HepG2 (cell line): ENCODE results near the gene NAIF1. TPM values are rescaled to one million over a fixed set of nuclear protein-coding genes. Genes with fewer than 3 reads are reported as not detected.

Source experiments
- CREB1 ChIP-seq, 2 experiments: fragments of 450-650 bp in 1 of 2; IDR thresholded peaks; 2 replicates each; pipeline ENCODE4 v1.6.1; 2016 to 2017; ENCODE audit warnings: control low read depth in 1 of 2, mild to moderate bottlenecking in 1 of 2, missing compliant biosample characterization in 1 of 2, missing genetic modification characterization in 1 of 2
- FOXJ3 ChIP-seq: sonication (generic); formaldehyde crosslinking; IDR thresholded peaks from 2 replicates; pipeline ENCODE4 v1.4.0; 2020; ENCODE audit warnings: missing genetic modification reagents, mild to moderate bottlenecking, borderline replicate concordance
- HNRNPH1 ChIP-seq: fragments of 200-400 bp; formaldehyde crosslinking; optimal IDR thresholded peaks from 2 replicates; pipeline ENCODE3; 2017; ENCODE audit warnings: mild to moderate bottlenecking, low read depth, low read length
- MYC ChIP-seq: sonication (generic); formaldehyde crosslinking; IDR thresholded peaks from 2 replicates; pipeline ENCODE4 v1.9.0; 2021; ENCODE audit warnings: missing genetic modification reagents, borderline replicate concordance
- RFX3 ChIP-seq: IDR thresholded peaks from 2 replicates; pipeline ENCODE4 v1.6.1; 2016; ENCODE audit warnings: missing biosample characterization, missing genetic modification reagents
- SMYD3 ChIP-seq: sonication (generic); formaldehyde crosslinking; IDR thresholded peaks from 2 replicates; pipeline ENCODE4 v1.8.1; 2023; ENCODE audit warnings: mild to moderate bottlenecking, missing genetic modification reagents
- SP1 ChIP-seq, 2 experiments: fragments of 450-650 bp in 1 of 2; sonication (generic) in 1 of 2; formaldehyde crosslinking in 1 of 2; IDR thresholded peaks; 2 replicates each; pipeline versions ENCODE4 v1.4.0 to v1.6.1; 2016 to 2020; ENCODE audit warnings: missing genetic modification reagents in 1 of 2
- SRSF1 ChIP-seq: fragments of 200-400 bp; formaldehyde crosslinking; optimal IDR thresholded peaks from 2 replicates; pipeline ENCODE3; 2017; ENCODE audit warnings: mild to moderate bottlenecking, low read depth, low read length, moderate library complexity
- ZNF530 ChIP-seq: sonication (generic); formaldehyde crosslinking; IDR thresholded peaks from 2 replicates; pipeline ENCODE4 v1.5.0; 2020; ENCODE audit warnings: low read depth, mild to moderate bottlenecking, missing genetic modification reagents
- ZNF569 ChIP-seq: sonication (generic); formaldehyde crosslinking; IDR thresholded peaks from 2 replicates; pipeline ENCODE4 v1.5.0; 2020; ENCODE audit warnings: mild to moderate bottlenecking, missing genetic modification reagents, moderate library complexity, borderline replicate concordance
- ZNF589 ChIP-seq: sonication (generic); formaldehyde crosslinking; conservative IDR thresholded peaks from 2 replicates; pipeline ENCODE4 v1.8.0; 2022; ENCODE audit warnings: mild to moderate bottlenecking, moderate library complexity, missing genetic modification reagents
- polyA plus RNA-seq, 8 experiments: library from polyadenylated mRNA; depleted of rRNA in 3 of 8; stranded (reverse) in 7 of 8; unstranded in 1 of 8; fragments of >200 nt; fragmentation: Illumina TruSeq in 4 of 8; extraction: Trizol in 4 of 8; gene quantifications; 2 replicates each; pipeline versions ENCODE4 v1.2.1 to v1.2.3, GENCODE V29; 2011 to 2016; ENCODE audit warnings: low read depth in 4 of 8, missing spikeins in 1 of 8, mixed read lengths in 1 of 8; ENCODE audit not compliant: insufficient read depth in 1 of 8
- total RNA-seq, 5 experiments: library from RNA; depleted of rRNA; stranded (reverse); fragments of >200 nt; fragmentation: Illumina TruSeq; extraction: Trizol; gene quantifications; 2 replicates each; pipeline ENCODE4 v1.2.3, GENCODE V29; 2016; ENCODE audit warnings: low read depth in 1 of 5
- TF ChIP-seq, protein P1 (sequence below): sonication (generic); formaldehyde crosslinking; IDR thresholded peaks from 2 replicates; pipeline ENCODE4 v1.4.0; 2020; ENCODE audit warnings: mild to moderate bottlenecking, low read depth, missing genetic modification reagents
- TF ChIP-seq, protein P2 (sequence below): sonication (generic); formaldehyde crosslinking; IDR thresholded peaks from 2 replicates; pipeline ENCODE4 v1.4.0; 2020; ENCODE audit warnings: low read depth, mild to moderate bottlenecking, missing genetic modification reagents
- TF ChIP-seq, protein P3 (sequence below): IDR thresholded peaks from 2 replicates; pipeline ENCODE4 v1.6.1; 2016; ENCODE audit warnings: low read depth
- TF ChIP-seq, protein P4 (sequence below): sonication (generic); formaldehyde crosslinking; IDR thresholded peaks from 2 replicates; pipeline ENCODE4 v1.5.0; 2020; ENCODE audit warnings: missing genetic modification reagents
- TF ChIP-seq, protein P5 (sequence below): IDR thresholded peaks from 2 replicates; pipeline ENCODE4 v1.6.1; 2016; ENCODE audit warnings: low read depth, control low read depth
- TF ChIP-seq, protein P6 (sequence below): sonication (generic); formaldehyde crosslinking; IDR thresholded peaks from 2 replicates; pipeline ENCODE4 v1.5.1; 2020; ENCODE audit warnings: missing genetic modification reagents, mild to moderate bottlenecking, borderline replicate concordance
- TF ChIP-seq, protein P7 (sequence below): sonication (generic); formaldehyde crosslinking; IDR thresholded peaks from 2 replicates; pipeline ENCODE4 v1.5.1; 2020; ENCODE audit warnings: missing genetic modification reagents, mild to moderate bottlenecking, borderline replicate concordance

NAIF1 gene
- total and polyA plus RNA-seq, 2 of the 13 experiments (the other 11 are each of a cell fraction or from before 2014, with no cell fraction given) = 6.0 to 6.9 TPM

DNA sequence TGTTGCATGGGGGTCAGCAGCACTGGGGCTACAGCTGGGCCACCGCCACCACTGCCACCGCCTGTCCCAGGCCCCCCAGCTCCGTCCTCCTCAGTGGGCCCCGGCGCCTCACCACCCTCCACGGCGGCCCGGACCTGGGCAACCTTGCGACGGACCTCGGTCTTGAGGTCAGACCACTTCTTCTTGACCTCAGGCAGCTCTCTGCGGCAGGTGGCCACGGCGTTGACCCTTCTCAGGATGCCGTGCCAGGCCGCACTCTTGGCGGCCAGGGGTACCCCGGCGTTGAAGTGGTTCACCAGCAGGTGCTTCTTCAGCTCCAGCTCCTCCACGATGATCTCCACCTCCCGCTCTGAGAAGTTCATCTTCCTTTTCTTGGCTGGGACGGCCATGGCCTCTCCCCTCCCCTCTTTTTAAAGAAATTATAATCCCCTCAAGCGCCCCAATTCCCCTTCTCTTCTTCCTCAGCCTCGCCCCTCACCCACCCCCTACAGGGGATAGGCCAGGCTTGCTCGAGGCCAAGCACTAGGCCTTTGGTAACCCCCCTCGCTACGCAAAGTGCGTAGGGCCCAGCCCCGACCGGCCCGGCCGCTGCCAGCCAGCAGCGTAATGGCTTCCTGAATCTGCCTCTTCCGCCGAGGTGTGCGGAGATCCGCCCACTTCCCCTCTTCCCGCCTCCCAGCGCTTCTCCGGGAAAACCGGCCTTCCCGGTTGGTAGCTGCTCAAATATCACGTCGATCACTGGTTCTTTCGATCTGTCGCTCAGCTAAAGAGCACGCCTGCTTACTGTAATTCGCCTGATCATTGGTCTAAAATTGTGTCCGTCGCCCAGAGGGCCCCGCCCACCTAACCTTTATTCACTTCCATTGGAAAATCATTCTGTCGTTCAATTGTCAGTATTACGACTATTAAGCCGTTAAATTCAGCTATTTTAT is at the start of gene NAIF1 (continued):
- TF ChIP-seq, protein P1, sequence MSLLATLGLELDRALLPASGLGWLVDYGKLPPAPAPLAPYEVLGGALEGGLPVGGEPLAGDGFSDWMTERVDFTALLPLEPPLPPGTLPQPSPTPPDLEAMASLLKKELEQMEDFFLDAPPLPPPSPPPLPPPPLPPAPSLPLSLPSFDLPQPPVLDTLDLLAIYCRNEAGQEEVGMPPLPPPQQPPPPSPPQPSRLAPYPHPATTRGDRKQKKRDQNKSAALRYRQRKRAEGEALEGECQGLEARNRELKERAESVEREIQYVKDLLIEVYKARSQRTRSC (CRISPR knock-in tag) = no peak
- TF ChIP-seq, protein P2, sequence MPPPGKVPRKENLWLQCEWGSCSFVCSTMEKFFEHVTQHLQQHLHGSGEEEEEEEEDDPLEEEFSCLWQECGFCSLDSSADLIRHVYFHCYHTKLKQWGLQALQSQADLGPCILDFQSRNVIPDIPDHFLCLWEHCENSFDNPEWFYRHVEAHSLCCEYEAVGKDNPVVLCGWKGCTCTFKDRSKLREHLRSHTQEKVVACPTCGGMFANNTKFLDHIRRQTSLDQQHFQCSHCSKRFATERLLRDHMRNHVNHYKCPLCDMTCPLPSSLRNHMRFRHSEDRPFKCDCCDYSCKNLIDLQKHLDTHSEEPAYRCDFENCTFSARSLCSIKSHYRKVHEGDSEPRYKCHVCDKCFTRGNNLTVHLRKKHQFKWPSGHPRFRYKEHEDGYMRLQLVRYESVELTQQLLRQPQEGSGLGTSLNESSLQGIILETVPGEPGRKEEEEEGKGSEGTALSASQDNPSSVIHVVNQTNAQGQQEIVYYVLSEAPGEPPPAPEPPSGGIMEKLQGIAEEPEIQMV (CRISPR knock-in tag) = no peak
- TF ChIP-seq, protein P3, sequence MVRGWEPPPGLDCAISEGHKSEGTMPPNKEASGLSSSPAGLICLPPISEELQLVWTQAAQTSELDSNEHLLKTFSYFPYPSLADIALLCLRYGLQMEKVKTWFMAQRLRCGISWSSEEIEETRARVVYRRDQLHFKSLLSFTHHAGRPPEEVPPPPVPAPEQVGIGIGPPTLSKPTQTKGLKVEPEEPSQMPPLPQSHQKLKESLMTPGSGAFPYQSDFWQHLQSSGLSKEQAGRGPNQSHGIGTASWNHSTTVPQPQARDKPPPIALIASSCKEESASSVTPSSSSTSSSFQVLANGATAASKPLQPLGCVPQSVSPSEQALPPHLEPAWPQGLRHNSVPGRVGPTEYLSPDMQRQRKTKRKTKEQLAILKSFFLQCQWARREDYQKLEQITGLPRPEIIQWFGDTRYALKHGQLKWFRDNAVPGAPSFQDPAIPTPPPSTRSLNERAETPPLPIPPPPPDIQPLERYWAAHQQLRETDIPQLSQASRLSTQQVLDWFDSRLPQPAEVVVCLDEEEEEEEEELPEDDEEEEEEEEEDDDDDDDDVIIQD (CRISPR knock-in tag) = no peak
- TF ChIP-seq, protein P4, sequence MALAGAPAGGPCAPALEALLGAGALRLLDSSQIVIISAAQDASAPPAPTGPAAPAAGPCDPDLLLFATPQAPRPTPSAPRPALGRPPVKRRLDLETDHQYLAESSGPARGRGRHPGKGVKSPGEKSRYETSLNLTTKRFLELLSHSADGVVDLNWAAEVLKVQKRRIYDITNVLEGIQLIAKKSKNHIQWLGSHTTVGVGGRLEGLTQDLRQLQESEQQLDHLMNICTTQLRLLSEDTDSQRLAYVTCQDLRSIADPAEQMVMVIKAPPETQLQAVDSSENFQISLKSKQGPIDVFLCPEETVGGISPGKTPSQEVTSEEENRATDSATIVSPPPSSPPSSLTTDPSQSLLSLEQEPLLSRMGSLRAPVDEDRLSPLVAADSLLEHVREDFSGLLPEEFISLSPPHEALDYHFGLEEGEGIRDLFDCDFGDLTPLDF (CRISPR knock-in tag) = no peak; the same call in 1 of the 2 replicates
- no peak for TF ChIP-seq MYC (CRISPR knock-in tag)
- no peak for TF ChIP-seq FOXJ3 (CRISPR knock-in tag)
- TF ChIP-seq, protein P5, sequence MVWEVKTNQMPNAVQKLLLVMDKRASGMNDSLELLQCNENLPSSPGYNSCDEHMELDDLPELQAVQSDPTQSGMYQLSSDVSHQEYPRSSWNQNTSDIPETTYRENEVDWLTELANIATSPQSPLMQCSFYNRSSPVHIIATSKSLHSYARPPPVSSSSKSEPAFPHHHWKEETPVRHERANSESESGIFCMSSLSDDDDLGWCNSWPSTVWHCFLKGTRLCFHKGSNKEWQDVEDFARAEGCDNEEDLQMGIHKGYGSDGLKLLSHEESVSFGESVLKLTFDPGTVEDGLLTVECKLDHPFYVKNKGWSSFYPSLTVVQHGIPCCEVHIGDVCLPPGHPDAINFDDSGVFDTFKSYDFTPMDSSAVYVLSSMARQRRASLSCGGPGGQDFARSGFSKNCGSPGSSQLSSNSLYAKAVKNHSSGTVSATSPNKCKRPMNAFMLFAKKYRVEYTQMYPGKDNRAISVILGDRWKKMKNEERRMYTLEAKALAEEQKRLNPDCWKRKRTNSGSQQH = 0 out of 2 replicates have a peak, but pooled peaks have one; percentile 25
- TF ChIP-seq, protein P6, sequence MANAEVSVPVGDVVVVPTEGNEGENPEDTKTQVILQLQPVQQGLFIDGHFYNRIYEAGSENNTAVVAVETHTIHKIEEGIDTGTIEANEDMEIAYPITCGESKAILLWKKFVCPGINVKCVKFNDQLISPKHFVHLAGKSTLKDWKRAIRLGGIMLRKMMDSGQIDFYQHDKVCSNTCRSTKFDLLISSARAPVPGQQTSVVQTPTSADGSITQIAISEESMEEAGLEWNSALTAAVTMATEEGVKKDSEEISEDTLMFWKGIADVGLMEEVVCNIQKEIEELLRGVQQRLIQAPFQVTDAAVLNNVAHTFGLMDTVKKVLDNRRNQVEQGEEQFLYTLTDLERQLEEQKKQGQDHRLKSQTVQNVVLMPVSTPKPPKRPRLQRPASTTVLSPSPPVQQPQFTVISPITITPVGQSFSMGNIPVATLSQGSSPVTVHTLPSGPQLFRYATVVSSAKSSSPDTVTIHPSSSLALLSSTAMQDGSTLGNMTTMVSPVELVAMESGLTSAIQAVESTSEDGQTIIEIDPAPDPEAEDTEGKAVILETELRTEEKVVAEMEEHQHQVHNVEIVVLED (CRISPR knock-in tag) = no peak; the same call in 1 of the 2 replicates
- TF ChIP-seq ZNF530 = no peak
- no peak for TF ChIP-seq RFX3 (CRISPR knock-in tag)
- TF ChIP-seq, protein P7, sequence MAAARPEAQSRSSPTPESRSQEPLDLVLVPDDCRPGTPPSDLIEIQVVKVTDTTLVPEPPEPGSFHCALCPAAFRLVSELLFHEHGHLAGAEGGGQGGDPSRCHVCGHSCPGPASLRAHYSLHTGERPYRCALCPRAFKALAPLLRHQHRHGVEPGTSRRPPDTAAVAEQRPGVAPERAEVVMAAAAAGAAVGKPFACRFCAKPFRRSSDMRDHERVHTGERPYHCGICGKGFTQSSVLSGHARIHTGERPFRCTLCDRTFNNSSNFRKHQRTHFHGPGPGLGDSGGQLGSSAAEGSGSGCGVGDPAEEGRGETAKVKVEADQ (CRISPR knock-in tag) = no peak
- TF ChIP-seq SP1 (IDR thresholded peaks at IDR 0.05) = peak; percentile 96
- TF ChIP-seq SP1 (CRISPR knock-in tag; IDR thresholded peaks at IDR 0.05) = peak; percentile 99
- no peak for TF ChIP-seq SMYD3
- peak; percentile 99 for TF ChIP-seq HNRNPH1
- TF ChIP-seq ZNF569 (CRISPR knock-in tag) = no peak
- peak; percentile 81 for TF ChIP-seq CREB1 (IDR thresholded peaks at IDR 0.05)
- peak; percentile 88 for TF ChIP-seq CREB1 (CRISPR knock-in tag; IDR thresholded peaks at IDR 0.05)
- TF ChIP-seq ZNF589 (CRISPR knock-in tag) = no peak
- peak; percentile 99 for TF ChIP-seq SRSF1
